ENCODE data around the gene LRRC36. TPM values are rescaled to one million over a fixed set of nuclear protein-coding genes. Genes with fewer than 3 reads are reported as not detected.

LRRC36 gene
- total RNA-seq, 1 donor from 2014 or later: not detected

- no peaks in the 10 kb centered on the region for H3K9me3 ChIP-seq (replicated peaks)
- H3K27me3 ChIP-seq (ENCODE audit: low read depth): peaks cover 4% of the 10 kb centered on the region
- TF ChIP-seq CTCF (IDR thresholded peaks at IDR 0.05; ENCODE audit: borderline replicate concordance): peak; percentile 77
- H3K4me3 ChIP-seq: peak within 1 kb of the TSS; percentile 70
- H3K4me1 ChIP-seq: peaks cover 16% of the 10 kb centered on the region
- peak; percentile 64 for DNase-seq
- H3K27ac ChIP-seq (replicated peaks): peak within 1 kb of the TSS; percentile 50
- intact Hi-C loops (cut with micrococcal nuclease): no loop called here
- H3K36me3 ChIP-seq: no peaks in the 10 kb centered on the region
These were observed 47.1 kb upstream of the LRRC36 start, which contains the start of gene PLEKHG4 for GRCh38 chr16:67279296-67280089. Gene PLEKHG4, plus strand, starts transcription at chr16:67279532. Its CDS starts 513 bp downstream, at chr16:67280045.

- no peak for DNase-seq
These were observed 46.3 kb upstream of the LRRC36 start for GRCh38 chr16:67280090-67281015.

GRCh38 chr16:67281536-67282446 lies 44.8 kb upstream of the LRRC36 start:
- Histone ChIP-seq H3K36me3 (no peaks in the 10 kb centered on the region), H3K4me1 (peaks cover 16% of the 10 kb centered on the region), H3K4me3 (no peak overlapping the region), H3K9me3 (replicated peaks) (no peaks in the 10 kb centered on the region), H3K27ac (replicated peaks) (no peak overlapping the region), H3K27me3 (ENCODE audit: low read depth) (peaks cover 4% of the 10 kb centered on the region)
- DNase-seq: no peak
- TF ChIP-seq CTCF (IDR thresholded peaks at IDR 0.05; ENCODE audit: borderline replicate concordance): no peak
- intact Hi-C loops (cut with micrococcal nuclease): no loop called here

More at GRCh38 chr16:67280090-67281015, 46.3 kb upstream of the LRRC36 start:
- Histone ChIP-seq H3K4me1 (peaks cover 16% of the 10 kb centered on the region), H3K4me3 (peak overlapping the region; percentile 70), H3K27me3 (ENCODE audit: low read depth) (peaks cover 4% of the 10 kb centered on the region), H3K36me3 (no peaks in the 10 kb centered on the region), H3K27ac (replicated peaks) (no peak overlapping the region), H3K9me3 (replicated peaks) (no peaks in the 10 kb centered on the region)
- intact Hi-C loops (cut with micrococcal nuclease): no loop called here
- no peak for TF ChIP-seq CTCF (IDR thresholded peaks at IDR 0.05; ENCODE audit: borderline replicate concordance)

- Histone ChIP-seq H3K27ac (replicated peaks) (no peak overlapping the region), H3K36me3 (no peaks in the 10 kb centered on the region), H3K4me1 (peaks cover 16% of the 10 kb centered on the region), H3K27me3 (ENCODE audit: low read depth) (peaks cover 4% of the 10 kb centered on the region), H3K4me3 (no peak overlapping the region), H3K9me3 (replicated peaks) (no peaks in the 10 kb centered on the region)
- no peak for TF ChIP-seq CTCF (IDR thresholded peaks at IDR 0.05; ENCODE audit: borderline replicate concordance)
- DNase-seq: no peak
- intact Hi-C loops (cut with micrococcal nuclease): no loop called here
These were observed 44.2 kb upstream of the LRRC36 start for GRCh38 chr16:67282447-67282805.
